Fibroblast of villous mesenchyme (primary cell): ENCODE results near the gene SLC6A8. TPM values are rescaled to one million over a fixed set of nuclear protein-coding genes. Genes with fewer than 3 reads are reported as not detected.
"Not testable (repeated sequence)": the region's sequence is repeated elsewhere in the genome, so short reads cannot be mapped to it uniquely, and the experiment has no call there.

Experiments
- DNase-seq: peaks from one replicate; pipeline ENCODE4 v3.0.0-alpha.2; 2010; ENCODE audit warnings: low read depth
- H3K4me3 ChIP-seq: 2 replicates; pipeline ENCODE4 v1.5.1; 2011; ENCODE audit warnings: low read depth, mild to moderate bottlenecking, low read length
- total RNA-seq: library from RNA; depleted of rRNA; stranded (reverse); fragments of >200 nt; gene quantifications from 2 replicates; pipeline ENCODE4 v1.2.3, GENCODE V29; 2012
- TF ChIP-seq, protein P1 (sequence below): IDR thresholded peaks from 2 replicates; pipeline ENCODE4 v1.5.1; 2012; ENCODE audit warnings: low read depth, mild to moderate bottlenecking, low read length; ENCODE audit not compliant: insufficient read depth

Gene SLC6A8
- total RNA-seq, 1 donor = 9.1 TPM

DNA sequence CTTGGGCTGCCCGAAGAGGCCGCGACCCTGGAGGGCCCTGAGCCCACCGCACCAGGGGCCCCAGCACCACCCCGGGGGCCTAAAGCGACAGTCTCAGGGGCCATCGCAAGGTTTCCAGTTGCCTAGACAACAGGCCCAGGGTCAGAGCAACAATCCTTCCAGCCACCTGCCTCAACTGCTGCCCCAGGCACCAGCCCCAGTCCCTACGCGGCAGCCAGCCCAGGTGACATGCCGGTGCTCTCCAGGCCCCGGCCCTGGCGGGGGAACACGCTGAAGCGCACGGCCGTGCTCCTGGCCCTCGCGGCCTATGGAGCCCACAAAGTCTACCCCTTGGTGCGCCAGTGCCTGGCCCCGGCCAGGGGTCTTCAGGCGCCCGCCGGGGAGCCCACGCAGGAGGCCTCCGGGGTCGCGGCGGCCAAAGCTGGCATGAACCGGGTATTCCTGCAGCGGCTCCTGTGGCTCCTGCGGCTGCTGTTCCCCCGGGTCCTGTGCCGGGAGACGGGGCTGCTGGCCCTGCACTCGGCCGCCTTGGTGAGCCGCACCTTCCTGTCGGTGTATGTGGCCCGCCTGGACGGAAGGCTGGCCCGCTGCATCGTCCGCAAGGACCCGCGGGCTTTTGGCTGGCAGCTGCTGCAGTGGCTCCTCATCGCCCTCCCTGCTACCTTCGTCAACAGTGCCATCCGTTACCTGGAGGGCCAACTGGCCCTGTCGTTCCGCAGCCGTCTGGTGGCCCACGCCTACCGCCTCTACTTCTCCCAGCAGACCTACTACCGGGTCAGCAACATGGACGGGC, 37.5 kb downstream of the SLC6A8 start:
- TF ChIP-seq, protein P1, sequence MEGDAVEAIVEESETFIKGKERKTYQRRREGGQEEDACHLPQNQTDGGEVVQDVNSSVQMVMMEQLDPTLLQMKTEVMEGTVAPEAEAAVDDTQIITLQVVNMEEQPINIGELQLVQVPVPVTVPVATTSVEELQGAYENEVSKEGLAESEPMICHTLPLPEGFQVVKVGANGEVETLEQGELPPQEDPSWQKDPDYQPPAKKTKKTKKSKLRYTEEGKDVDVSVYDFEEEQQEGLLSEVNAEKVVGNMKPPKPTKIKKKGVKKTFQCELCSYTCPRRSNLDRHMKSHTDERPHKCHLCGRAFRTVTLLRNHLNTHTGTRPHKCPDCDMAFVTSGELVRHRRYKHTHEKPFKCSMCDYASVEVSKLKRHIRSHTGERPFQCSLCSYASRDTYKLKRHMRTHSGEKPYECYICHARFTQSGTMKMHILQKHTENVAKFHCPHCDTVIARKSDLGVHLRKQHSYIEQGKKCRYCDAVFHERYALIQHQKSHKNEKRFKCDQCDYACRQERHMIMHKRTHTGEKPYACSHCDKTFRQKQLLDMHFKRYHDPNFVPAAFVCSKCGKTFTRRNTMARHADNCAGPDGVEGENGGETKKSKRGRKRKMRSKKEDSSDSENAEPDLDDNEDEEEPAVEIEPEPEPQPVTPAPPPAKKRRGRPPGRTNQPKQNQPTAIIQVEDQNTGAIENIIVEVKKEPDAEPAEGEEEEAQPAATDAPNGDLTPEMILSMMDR = no peak
- no peak for DNase-seq
- H3K4me3 ChIP-seq = peak overlapping the region; percentile 56

DNA sequence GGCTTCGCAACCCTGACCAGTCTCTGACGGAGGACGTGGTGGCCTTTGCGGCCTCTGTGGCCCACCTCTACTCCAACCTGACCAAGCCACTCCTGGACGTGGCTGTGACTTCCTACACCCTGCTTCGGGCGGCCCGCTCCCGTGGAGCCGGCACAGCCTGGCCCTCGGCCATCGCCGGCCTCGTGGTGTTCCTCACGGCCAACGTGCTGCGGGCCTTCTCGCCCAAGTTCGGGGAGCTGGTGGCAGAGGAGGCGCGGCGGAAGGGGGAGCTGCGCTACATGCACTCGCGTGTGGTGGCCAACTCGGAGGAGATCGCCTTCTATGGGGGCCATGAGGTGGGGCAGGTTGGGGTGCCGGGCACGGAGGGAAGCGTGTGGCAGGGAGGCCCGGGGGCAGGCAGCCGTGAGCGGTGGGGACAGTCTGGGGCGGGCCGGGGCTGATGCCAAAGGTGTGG, 38.1 kb downstream of the SLC6A8 start:
- H3K4me3 ChIP-seq = peak overlapping the region; percentile 37
- TF ChIP-seq, protein P1 = no peak
- no peak for DNase-seq

DNA sequence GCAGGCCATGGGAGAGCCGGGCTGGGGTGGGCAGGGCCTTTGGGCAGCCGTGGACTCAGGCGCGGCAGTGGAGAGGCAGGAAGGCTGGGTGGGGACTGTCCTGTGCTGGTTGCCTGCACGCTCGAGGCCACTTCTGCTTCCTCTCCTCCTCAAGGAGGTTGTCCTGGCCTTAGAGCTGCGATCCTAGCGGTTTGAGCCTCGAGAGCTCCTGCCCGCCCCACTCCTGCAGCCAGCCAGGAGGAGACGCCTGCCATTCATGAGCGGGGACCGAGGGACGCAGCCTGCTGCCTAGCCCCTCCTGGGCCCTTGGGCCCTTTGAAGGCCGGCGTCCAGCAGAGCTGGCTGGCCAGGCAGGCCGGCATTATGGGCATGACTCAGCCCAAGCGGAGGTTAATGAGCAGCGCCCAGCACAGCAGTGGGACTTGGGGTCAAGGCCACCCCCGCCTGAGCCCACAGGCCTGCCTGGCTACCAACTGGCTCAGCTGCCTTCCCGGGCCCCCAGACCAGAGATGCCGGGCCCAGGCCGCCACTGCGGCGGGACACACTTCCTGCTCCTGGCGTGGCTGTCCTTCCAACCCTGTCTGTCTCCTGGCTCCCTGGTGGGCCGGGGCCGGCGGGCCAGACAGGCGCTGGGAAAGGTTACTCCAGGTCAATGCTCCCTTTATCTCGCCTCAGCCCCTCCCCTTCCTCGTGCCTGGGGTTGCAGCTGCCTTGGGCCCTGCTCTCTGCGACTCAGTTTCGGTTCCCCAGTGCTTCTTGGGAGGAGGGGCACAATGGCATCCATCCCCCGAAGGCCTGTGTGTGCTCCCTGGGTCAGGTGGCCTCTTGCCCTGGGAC, 38.8 kb downstream of the SLC6A8 start:
- H3K4me3 ChIP-seq = peak overlapping the region; percentile 37
- DNase-seq = peak; percentile 72
- TF ChIP-seq, protein P1 = no peak

DNA sequence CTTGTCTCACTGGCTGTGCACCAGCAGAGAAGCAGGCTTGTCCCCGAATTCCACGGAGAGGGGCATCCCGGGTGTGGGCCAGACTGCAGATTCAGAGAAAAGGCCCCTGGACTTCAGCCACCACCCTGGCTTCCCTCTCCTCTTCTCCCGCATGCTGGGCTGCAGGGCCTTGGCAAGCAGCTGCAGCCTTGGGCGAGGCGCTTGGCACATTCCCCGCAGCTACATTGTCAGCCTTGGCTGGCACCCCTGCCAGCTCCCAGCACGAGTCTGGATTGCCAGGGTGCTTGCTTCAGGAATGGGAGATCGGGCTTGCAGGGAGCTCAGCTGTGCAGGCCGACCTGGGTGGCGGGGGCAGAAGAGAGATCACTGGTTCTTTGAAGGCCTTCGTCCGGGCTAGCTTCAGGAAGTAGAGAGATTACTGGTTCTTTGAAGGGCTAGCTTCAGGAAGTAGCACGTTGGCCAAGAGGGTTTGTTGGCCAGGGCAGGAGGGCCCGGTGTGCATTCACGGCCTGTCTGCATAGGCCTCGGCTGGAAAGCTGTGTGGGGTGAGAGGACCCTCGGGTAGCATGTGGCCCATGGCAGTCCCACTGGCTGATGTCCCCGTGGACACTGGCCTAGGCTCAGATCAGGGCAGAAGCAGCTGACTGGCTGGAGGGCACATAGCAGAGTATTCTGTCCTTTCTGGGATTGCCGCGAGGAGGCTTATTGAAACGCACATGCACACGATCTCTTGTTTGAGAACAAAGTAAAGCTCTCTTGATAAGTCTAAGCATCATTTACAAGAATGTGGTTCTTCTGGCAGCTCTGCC, 39.6 kb downstream of the SLC6A8 start:
- TF ChIP-seq, protein P1 = no peak
- H3K4me3 ChIP-seq = peak overlapping the region; percentile 37
- peak; percentile 18 for DNase-seq

DNA sequence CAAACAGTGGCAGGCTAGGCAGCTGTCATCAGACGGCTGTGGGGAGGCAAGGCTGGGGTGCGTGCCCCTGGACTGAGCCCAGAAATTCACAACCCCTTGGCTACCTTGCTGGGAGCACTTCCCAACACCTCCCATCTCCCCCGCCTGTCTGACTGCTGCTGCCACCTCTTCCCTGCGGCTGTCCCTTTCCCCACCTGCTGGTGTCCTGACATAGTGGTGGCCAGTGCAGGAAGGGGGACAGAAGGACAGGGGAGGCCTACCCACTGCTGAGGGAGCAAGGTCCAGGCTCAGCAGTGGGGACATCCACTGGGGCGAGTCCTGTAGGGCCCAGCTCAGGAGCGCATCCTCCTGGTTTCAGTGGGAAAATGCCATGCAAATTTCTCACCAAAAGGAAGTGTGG, 40.4 kb downstream of the SLC6A8 start:
- no peak overlapping the region for H3K4me3 ChIP-seq
- DNase-seq = no peak
- TF ChIP-seq, protein P1 = no peak

DNA sequence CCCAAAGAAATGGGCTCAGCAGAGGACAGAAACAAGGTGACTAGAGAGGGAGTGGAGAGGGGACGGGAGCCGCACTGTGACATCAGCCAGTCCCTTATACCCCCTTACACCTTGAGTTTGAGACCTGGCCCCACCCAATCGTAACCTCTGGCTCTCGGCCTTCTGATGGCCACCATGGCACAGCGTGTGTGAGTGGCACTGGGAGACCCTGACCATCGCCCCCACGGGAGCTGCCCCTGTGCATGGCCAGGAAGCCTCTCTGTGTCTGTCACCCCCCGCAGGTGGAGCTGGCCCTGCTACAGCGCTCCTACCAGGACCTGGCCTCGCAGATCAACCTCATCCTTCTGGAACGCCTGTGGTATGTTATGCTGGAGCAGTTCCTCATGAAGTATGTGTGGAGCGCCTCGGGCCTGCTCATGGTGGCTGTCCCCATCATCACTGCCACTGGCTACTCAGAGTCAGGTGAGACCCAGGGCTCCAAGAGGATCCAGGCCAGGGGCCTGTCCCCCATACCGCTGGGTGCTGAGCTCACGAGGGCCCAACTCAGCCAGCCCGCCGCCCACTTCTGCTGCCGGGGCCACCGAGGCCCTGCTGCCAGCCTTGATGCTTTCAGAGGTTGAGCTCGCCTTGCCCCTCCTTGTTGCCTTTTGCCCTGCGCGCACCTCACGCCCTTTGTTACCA, 41.4 kb downstream of the SLC6A8 start:
- TF ChIP-seq, protein P1 = no peak
- no peak overlapping the region for H3K4me3 ChIP-seq
- no peak for DNase-seq

DNA sequence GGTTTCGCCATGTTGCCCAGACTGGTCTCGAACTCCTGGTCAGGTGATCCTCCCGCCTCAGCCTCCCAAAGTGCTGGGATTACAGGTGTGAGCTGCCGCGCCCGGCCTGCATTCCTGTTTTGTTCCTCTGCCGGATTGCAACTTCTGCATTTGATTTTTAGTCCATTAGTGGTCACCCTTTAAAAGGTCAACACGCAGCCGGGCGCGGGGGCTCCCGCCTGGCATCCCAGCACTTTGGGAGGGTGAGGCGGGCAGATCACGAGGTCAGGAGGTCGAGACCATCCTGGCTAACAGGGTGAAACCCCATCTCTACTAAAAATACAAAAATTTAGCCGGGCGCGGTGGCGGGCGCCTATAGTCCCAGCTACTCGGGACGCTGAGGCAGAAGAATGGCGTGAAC, 42.4 kb downstream of the SLC6A8 start:
- not testable (repeated sequence) for H3K4me3 ChIP-seq, DNase-seq
